GM12878 (cell line): ENCODE results near the gene GPR141. TPM values are rescaled to one million over a fixed set of nuclear protein-coding genes. Genes with fewer than 3 reads are reported as not detected.

Source experiments
- ATF7 ChIP-seq: fragments of 450-650 bp; IDR thresholded peaks from 2 replicates; pipeline ENCODE4 v1.6.1; 2016; ENCODE audit warnings: low read depth, mild to moderate bottlenecking
- BACH1 ChIP-seq: fragments of 450-650 bp; IDR thresholded peaks from 2 replicates; pipeline ENCODE4 v1.6.1; 2017; ENCODE audit warnings: mild to moderate bottlenecking, borderline replicate concordance
- CBFB ChIP-seq: IDR thresholded peaks from 2 replicates; pipeline ENCODE4 v1.6.1; 2016; ENCODE audit warnings: antibody characterized with exemption, low read depth
- CBX5 ChIP-seq: sonication (generic); IDR thresholded peaks from 2 replicates; pipeline ENCODE4 v1.6.1; 2016; ENCODE audit warnings: low read depth, moderate library complexity, mild to moderate bottlenecking, inconsistent platforms
- CHD1 ChIP-seq: IDR thresholded peaks from 2 replicates; pipeline ENCODE4 v1.6.1; 2012; ENCODE audit warnings: low read depth, low read length, improper control_type of control experiment
- CREM ChIP-seq: IDR thresholded peaks from 2 replicates; pipeline ENCODE4 v1.6.1; 2014; ENCODE audit warnings: antibody characterized with exemption, low read depth
- DPF2 ChIP-seq: fragments of 450-650 bp; IDR thresholded peaks from 2 replicates; pipeline ENCODE4 v1.6.1; 2017; ENCODE audit warnings: mild to moderate bottlenecking
- FOXM1 ChIP-seq: IDR thresholded peaks from 2 replicates; pipeline ENCODE4 v1.6.1; 2012; ENCODE audit warnings: low read depth, mild to moderate bottlenecking, inconsistent platforms, low read length, moderate library complexity
- HDAC2 ChIP-seq: fragments of 200-600 bp; sonication (generic); IDR thresholded peaks from 2 replicates; pipeline ENCODE4 v1.6.1; 2017
- MEF2B ChIP-seq: fragments of 450-650 bp; IDR thresholded peaks from 2 replicates; pipeline ENCODE4 v1.6.1; 2018; ENCODE audit warnings: mild to moderate bottlenecking, moderate library complexity; ENCODE audit not compliant: partially characterized antibody, poor library complexity, severe bottlenecking
- NBN ChIP-seq: fragments of 450-650 bp; IDR thresholded peaks from 2 replicates; pipeline ENCODE4 v1.6.1; 2016
- PAX5 ChIP-seq: IDR thresholded peaks from 2 replicates; pipeline ENCODE4 v1.6.1; 2011; ENCODE audit warnings: low read depth, low read length, borderline replicate concordance
- PML ChIP-seq: IDR thresholded peaks from 2 replicates; pipeline ENCODE4 v1.6.1; 2012; ENCODE audit warnings: low read length, inconsistent platforms
- POLR2AphosphoS5 ChIP-seq: IDR thresholded peaks from 2 replicates; pipeline ENCODE4 v1.6.1; 2011; ENCODE audit warnings: mild to moderate bottlenecking, low read length, inconsistent platforms
- RAD21 ChIP-seq: IDR thresholded peaks from 2 replicates; pipeline ENCODE4 v1.6.1; 2011; ENCODE audit warnings: mild to moderate bottlenecking, low read depth, low read length, moderate library complexity; ENCODE audit not compliant: insufficient read depth
- RCOR1 ChIP-seq: conservative IDR thresholded peaks from 2 replicates; pipeline ENCODE4 v1.6.1; 2012; ENCODE audit warnings: low read depth, low read length, improper control_type of control experiment
- RFX5 ChIP-seq: IDR thresholded peaks from 2 replicates; pipeline ENCODE4 v1.6.1; 2011; ENCODE audit warnings: low read depth, low read length, improper control_type of control experiment
- RUNX3 ChIP-seq: IDR thresholded peaks from 2 replicates; pipeline ENCODE4 v1.6.1; 2012; ENCODE audit warnings: low read length, inconsistent platforms
- SMARCA5 ChIP-seq: fragments of 450-650 bp; IDR thresholded peaks from 2 replicates; pipeline ENCODE4 v1.6.1; 2017; ENCODE audit warnings: mild to moderate bottlenecking
- TCF7 ChIP-seq: IDR thresholded peaks from 2 replicates; pipeline ENCODE4 v1.6.1; 2014; ENCODE audit warnings: antibody characterized with exemption, borderline replicate concordance
- YY1 ChIP-seq: IDR thresholded peaks from 2 replicates; pipeline ENCODE4 v1.6.1; 2011; ENCODE audit warnings: low read depth, mild to moderate bottlenecking, low read length
- ZNF207 ChIP-seq: fragments of 450-650 bp; IDR thresholded peaks from 2 replicates; pipeline ENCODE4 v1.6.1; 2014; ENCODE audit warnings: antibody characterized with exemption, mild to moderate bottlenecking, borderline replicate concordance
- polyA plus RNA-seq, 11 experiments: library from polyadenylated mRNA; depleted of rRNA in 4 of 11; unstranded in 6 of 11; stranded (reverse) in 5 of 11; fragments of >200 nt; fragmentation: Nextera tagmentation in 4 of 11; fragmentation: Illumina TruSeq in 1 of 11; extraction: Ambion mirVana in 4 of 11; extraction: Trizol in 1 of 11; gene quantifications; 1 replicate in 1 of 11; 2 replicates in 10 of 11; pipeline versions ENCODE4 v1.2.1 to v1.2.3, GENCODE V29; 2011 to 2016; ENCODE audit warnings: inconsistent platforms in 2 of 11, missing spikeins in 2 of 11, low read depth in 1 of 11
- total RNA-seq, 4 experiments: library from RNA; depleted of rRNA in 3 of 4; stranded (reverse); fragments of >200 nt in 3 of 4; fragmentation: Illumina TruSeq in 1 of 4; extraction: Trizol in 1 of 4; gene quantifications; 2 replicates each; pipeline versions ENCODE4 v1.2.1 to v1.2.3, GENCODE V29; 2013 to 2021
- TF ChIP-seq, protein P1 (sequence below): fragments of 450-650 bp; IDR thresholded peaks from 2 replicates; pipeline ENCODE4 v1.6.1; 2017; ENCODE audit warnings: mild to moderate bottlenecking, moderate library complexity
- TF ChIP-seq, protein P2 (sequence below): IDR thresholded peaks from 2 replicates; pipeline ENCODE4 v1.6.1; 2011; ENCODE audit warnings: low read depth, mild to moderate bottlenecking, low read length, moderate library complexity, borderline replicate concordance; ENCODE audit errors: extremely low read depth
- TF ChIP-seq, protein P3 (sequence below): fragments of 450-650 bp; IDR thresholded peaks from 2 replicates; pipeline ENCODE4 v1.6.1; 2017; ENCODE audit warnings: mild to moderate bottlenecking

The GPR141 gene
- total and polyA plus RNA-seq, 10 of the 15 experiments (the other 5 are each of a cell fraction or from before 2014, with no cell fraction given): 0.56 to 3.9 (median 1.2) TPM

DNA sequence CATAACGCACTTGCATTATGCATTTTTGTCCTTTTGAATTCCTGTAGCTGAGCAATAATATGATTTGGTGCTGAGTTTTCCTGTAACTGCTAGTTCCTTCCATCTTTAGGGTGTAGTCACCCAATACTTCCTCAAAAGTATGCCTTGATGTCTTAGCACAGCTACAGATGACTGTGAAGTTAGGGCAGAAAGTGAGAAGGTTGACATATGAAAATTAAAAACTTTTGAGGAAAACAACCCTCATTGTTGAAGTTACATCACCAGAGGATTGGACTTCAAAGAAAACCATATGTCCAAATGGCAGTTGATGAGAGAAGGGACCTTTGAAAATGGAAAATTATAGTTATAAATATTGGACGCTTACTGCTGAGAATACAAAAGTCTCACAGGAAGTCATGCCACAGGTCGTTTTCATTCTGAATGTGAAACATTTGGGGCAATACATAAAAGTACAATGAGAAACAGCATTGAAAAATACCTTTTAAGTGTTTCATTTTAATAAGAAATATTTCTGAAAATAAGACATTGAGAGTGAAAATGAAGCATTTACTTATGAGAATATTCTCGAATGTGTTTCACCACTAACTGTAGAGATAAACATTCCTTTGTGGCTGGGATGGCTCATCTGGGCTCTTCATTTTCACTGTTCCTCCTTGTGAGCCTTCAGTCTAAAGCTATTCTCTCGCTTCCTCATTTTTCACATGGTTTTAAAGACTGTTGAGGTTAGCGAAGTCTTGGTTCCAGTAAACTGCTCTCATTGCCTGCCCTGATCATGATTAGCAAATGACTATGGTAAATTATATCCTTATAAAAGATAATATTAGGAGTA is 103.4 kb downstream of the GPR141 start (continued):
- TF ChIP-seq RFX5: peak; percentile 56; the same call in 1 of the 2 replicates
- peak; percentile 44; the same call in 1 of the 2 replicates for TF ChIP-seq SMARCA5
- TF ChIP-seq ATF7: peak; percentile 78
- no peak; the same call in 1 of the 2 replicates for TF ChIP-seq BACH1
- TF ChIP-seq, protein P1, sequence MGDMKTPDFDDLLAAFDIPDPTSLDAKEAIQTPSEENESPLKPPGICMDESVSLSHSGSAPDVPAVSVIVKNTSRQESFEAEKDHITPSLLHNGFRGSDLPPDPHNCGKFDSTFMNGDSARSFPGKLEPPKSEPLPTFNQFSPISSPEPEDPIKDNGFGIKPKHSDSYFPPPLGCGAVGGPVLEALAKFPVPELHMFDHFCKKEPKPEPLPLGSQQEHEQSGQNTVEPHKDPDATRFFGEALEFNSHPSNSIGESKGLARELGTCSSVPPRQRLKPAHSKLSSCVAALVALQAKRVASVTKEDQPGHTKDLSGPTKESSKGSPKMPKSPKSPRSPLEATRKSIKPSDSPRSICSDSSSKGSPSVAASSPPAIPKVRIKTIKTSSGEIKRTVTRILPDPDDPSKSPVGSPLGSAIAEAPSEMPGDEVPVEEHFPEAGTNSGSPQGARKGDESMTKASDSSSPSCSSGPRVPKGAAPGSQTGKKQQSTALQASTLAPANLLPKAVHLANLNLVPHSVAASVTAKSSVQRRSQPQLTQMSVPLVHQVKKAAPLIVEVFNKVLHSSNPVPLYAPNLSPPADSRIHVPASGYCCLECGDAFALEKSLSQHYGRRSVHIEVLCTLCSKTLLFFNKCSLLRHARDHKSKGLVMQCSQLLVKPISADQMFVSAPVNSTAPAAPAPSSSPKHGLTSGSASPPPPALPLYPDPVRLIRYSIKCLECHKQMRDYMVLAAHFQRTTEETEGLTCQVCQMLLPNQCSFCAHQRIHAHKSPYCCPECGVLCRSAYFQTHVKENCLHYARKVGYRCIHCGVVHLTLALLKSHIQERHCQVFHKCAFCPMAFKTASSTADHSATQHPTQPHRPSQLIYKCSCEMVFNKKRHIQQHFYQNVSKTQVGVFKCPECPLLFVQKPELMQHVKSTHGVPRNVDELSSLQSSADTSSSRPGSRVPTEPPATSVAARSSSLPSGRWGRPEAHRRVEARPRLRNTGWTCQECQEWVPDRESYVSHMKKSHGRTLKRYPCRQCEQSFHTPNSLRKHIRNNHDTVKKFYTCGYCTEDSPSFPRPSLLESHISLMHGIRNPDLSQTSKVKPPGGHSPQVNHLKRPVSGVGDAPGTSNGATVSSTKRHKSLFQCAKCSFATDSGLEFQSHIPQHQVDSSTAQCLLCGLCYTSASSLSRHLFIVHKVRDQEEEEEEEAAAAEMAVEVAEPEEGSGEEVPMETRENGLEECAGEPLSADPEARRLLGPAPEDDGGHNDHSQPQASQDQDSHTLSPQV: 0 out of 2 replicates have a peak, but pooled peaks have one; percentile 12
- TF ChIP-seq DPF2: peak; percentile 92
- TF ChIP-seq FOXM1: peak; percentile 86; the same call in 1 of the 2 replicates
- no peak for TF ChIP-seq POLR2AphosphoS5
- TF ChIP-seq, protein P2, sequence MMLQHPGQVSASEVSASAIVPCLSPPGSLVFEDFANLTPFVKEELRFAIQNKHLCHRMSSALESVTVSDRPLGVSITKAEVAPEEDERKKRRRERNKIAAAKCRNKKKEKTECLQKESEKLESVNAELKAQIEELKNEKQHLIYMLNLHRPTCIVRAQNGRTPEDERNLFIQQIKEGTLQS: no peak
- TF ChIP-seq CBFB: 0 out of 2 replicates have a peak, but pooled peaks have one; percentile 43
- peak; percentile 80 for TF ChIP-seq TCF7
- TF ChIP-seq CREM: peak; percentile 38; the same call in 1 of the 2 replicates
- 0 out of 2 replicates have a peak, but pooled peaks have one; percentile 49 for TF ChIP-seq CHD1
- TF ChIP-seq ZNF207: no peak
- TF ChIP-seq YY1: peak; percentile 66; the same call in 1 of the 2 replicates
- peak; percentile 91 for TF ChIP-seq RUNX3
- peak; percentile 54; the same call in 1 of the 2 replicates for TF ChIP-seq CBX5
- TF ChIP-seq RAD21: no peak
- no peak for TF ChIP-seq HDAC2
- TF ChIP-seq PML: peak; percentile 66; the same call in 1 of the 2 replicates
- TF ChIP-seq PAX5: peak; percentile 60; the same call in 1 of the 2 replicates
- peak; percentile 66; the same call in 1 of the 2 replicates for TF ChIP-seq RCOR1
- TF ChIP-seq, protein P3, sequence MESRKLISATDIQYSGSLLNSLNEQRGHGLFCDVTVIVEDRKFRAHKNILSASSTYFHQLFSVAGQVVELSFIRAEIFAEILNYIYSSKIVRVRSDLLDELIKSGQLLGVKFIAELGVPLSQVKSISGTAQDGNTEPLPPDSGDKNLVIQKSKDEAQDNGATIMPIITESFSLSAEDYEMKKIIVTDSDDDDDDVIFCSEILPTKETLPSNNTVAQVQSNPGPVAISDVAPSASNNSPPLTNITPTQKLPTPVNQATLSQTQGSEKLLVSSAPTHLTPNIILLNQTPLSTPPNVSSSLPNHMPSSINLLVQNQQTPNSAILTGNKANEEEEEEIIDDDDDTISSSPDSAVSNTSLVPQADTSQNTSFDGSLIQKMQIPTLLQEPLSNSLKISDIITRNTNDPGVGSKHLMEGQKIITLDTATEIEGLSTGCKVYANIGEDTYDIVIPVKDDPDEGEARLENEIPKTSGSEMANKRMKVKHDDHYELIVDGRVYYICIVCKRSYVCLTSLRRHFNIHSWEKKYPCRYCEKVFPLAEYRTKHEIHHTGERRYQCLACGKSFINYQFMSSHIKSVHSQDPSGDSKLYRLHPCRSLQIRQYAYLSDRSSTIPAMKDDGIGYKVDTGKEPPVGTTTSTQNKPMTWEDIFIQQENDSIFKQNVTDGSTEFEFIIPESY: 0 out of 2 replicates have a peak, but pooled peaks have one; percentile 6
- peak; percentile 75 for TF ChIP-seq MEF2B
- TF ChIP-seq NBN: 0 out of 2 replicates have a peak, but pooled peaks have one; percentile 52
